Transverse colon (tissue), 4 donors: ENCODE data around the gene STN1. TPM values are rescaled to one million over a fixed set of nuclear protein-coding genes. Genes with fewer than 3 reads are reported as not detected.
A peak's percentile ranks its signal among the peaks of the same experiment; 100 is the strongest.

Source experiments
- DNase-seq: peaks from one replicate; pipeline ENCODE4 v3.0.0-alpha.2; 2019
- H3K27ac ChIP-seq, 4 donors: fragments of 200-600 bp; sonication (generic); 2 replicates each; pipeline ENCODE4 v1.5.1; 2016 to 2018; ENCODE audit warnings: inconsistent platforms in 4 of 4
- H3K27me3 ChIP-seq: fragments of 200-600 bp; sonication (generic); 2 replicates; pipeline ENCODE4 v1.5.1; 2017; ENCODE audit warnings: inconsistent platforms
- H3K36me3 ChIP-seq, 4 donors: fragments of 200-600 bp; sonication (generic); 2 replicates each; pipeline ENCODE4 v1.5.1; 2017 to 2019; ENCODE audit warnings: inconsistent platforms in 4 of 4
- H3K4me1 ChIP-seq, 4 donors: fragments of 200-600 bp; sonication (generic); 2 replicates each; pipeline ENCODE4 v1.5.1; 2017 to 2020; ENCODE audit warnings: inconsistent platforms in 4 of 4
- H3K4me3 ChIP-seq, 4 donors: fragments of 200-600 bp; sonication (generic); 1 replicate in 1 of 4; 2 replicates in 3 of 4; pipeline versions ENCODE4 v1.5.1 to v1.6.1; 2017 to 2019; ENCODE audit warnings: inconsistent platforms in 4 of 4
- H3K9me3 ChIP-seq, 2 donors: fragments of 200-600 bp; sonication (generic); 2 replicates each; pipeline ENCODE4 v1.5.1; 2017 to 2019; ENCODE audit warnings: inconsistent platforms in 2 of 2
- CTCF ChIP-seq, 5 experiments: fragments of 200-600 bp in 3 of 5; fragments of 450-650 bp in 2 of 5; sonication (generic) in 3 of 5; IDR thresholded peaks; 1 replicate in 2 of 5; 2 replicates in 3 of 5; pipeline ENCODE4 v1.5.1; 2016 to 2017; ENCODE audit warnings: antibody characterized with exemption in 5 of 5, inconsistent platforms in 3 of 5, mild to moderate bottlenecking in 2 of 5, moderate library complexity in 1 of 5
- EP300 ChIP-seq: sonication (generic); formaldehyde crosslinking; IDR thresholded peaks from one replicate; pipeline ENCODE4 v1.6.1; 2017; ENCODE audit warnings: antibody characterized with exemption, low read depth
- POLR2A ChIP-seq: fragments of 450-650 bp; IDR thresholded peaks from one replicate; pipeline ENCODE4 v1.6.1; 2016; ENCODE audit warnings: antibody characterized with exemption, mild to moderate bottlenecking, moderate library complexity
- POLR2AphosphoS5 ChIP-seq, 3 donors: sonication (generic); formaldehyde crosslinking; IDR thresholded peaks; one replicate each; pipeline ENCODE4 v1.6.1; 2016; ENCODE audit warnings: antibody characterized with exemption in 3 of 3
- WGBS, 2 donors: methylation state at CpG; one replicate each; pipeline ENCODE4 v1.1.5; 2018; ENCODE audit warnings: low coverage in 1 of 2; 5-methylcytosine and 5-hydroxymethylcytosine counted together
- in situ Hi-C, 4 donors: fragments of 200-750 bp; cut with MboI; loops; one replicate each; pipeline versions ENCODE4 v1.15.0 to v1.15.1; 2017; ENCODE audit warnings: low sequenced_read_pairs in 3 of 4, low pct_ligation_motif_present in 1 of 4, low pct_unique_long_range_greater_than_20kb in 1 of 4
- intact Hi-C: fragments of 100-400 bp; cut with DNase I; formaldehyde crosslinking; loops from one replicate; pipeline ENCODE4 v1.15.1; 2023; ENCODE audit warnings: low total_unique reads
- total RNA-seq, 4 donors: library from RNA; depleted of rRNA; stranded (reverse); fragments of >200 nt; gene quantifications; one replicate each; pipeline ENCODE4 v1.1.0, GENCODE V29; 2016

Gene STN1
- total RNA-seq, 4 donors from 2014 or later = 20.8 to 31.8 (median 26.4) TPM

GRCh38 chr10:103889121-103889720 lies 28.8 kb downstream of the STN1 start:
- TF ChIP-seq POLR2AphosphoS5 (IDR thresholded peaks at IDR 0.05) (no peak), CTCF (IDR thresholded peaks at IDR 0.05) (no peak), POLR2A (no peak), EP300 (no peak)
- WGBS, 2 donors = 53 to 63% methylated on average over 2 of the region's 2 CpGs
- in situ Hi-C loops (loop anchor here in 2 of 4 donors (25.0 kb wide), 2 partner anchors 198 to 323 kb away; partner anchors contain the start of gene COL17A1 (in 1 of the 2)), intact Hi-C loops (loop anchor here (2.0 to 10.0 kb wide), 2 partner anchors 78 to 226 kb away; partner anchors contain the start of gene SLK)
- Histone ChIP-seq H3K36me3 (peaks cover 0 to 6% (median 0%) of the 10 kb centered on the region in 4 donors), H3K27ac (peak overlapping the region; percentile 78 to 92 (median 82)), H3K9me3 (no peaks in the 10 kb centered on the region), H3K4me1 (peaks cover 15 to 58% (median 38%) of the 10 kb centered on the region in 4 donors), H3K27me3 (no peaks in the 10 kb centered on the region), H3K4me3 (no peak overlapping the region)
- no peak for DNase-seq

- no peak overlapping the region for H3K4me3 ChIP-seq
- TF ChIP-seq CTCF (IDR thresholded peaks at IDR 0.05) (peak; percentile 80 to 97 (median 85)), EP300 (no peak), POLR2A (no peak), POLR2AphosphoS5 (IDR thresholded peaks at IDR 0.05) (peak; percentile 47 to 71 (median 61))
- peak overlapping the region; percentile 78 to 92 (median 82) for H3K27ac ChIP-seq
- H3K9me3 ChIP-seq = no peaks in the 10 kb centered on the region
- peak; percentile 91 for DNase-seq
- no peaks in the 10 kb centered on the region for H3K27me3 ChIP-seq
- H3K36me3 ChIP-seq = peaks cover 0 to 6% (median 0%) of the 10 kb centered on the region in 4 donors
- WGBS, 2 donors = 0 to 7% methylated on average over 4 to 6 of the region's 6 CpGs
- H3K4me1 ChIP-seq = peaks cover 6 to 48% (median 28%) of the 10 kb centered on the region in 4 donors
- intact Hi-C loops (loop anchor here (2.0 to 10.0 kb wide), 2 partner anchors 79 to 227 kb away; partner anchors contain the start of gene SLK), in situ Hi-C loops (loop anchor here in 2 of 4 donors (25.0 kb wide), 2 partner anchors 199 to 324 kb away; partner anchors contain the start of gene COL17A1 (in 1 of the 2))
These were observed 29.7 kb downstream of the STN1 start for GRCh38 chr10:103888113-103888841.

GRCh38 chr10:103885617-103886016 lies 32.4 kb downstream of the STN1 start:
- intact Hi-C loops = loop anchor here (10.0 kb wide), 1 partner anchor 229 kb away; no protein-coding TSS in a partner anchor
- H3K27ac ChIP-seq = peak overlapping the region in 1 of 4 donors; percentile 0
- WGBS, 2 donors = 76 to 86% methylated on average over 6 of the region's 6 CpGs
- in situ Hi-C loops = loop anchor here in 2 of 4 donors (25.0 kb wide), 2 partner anchors 202 to 327 kb away; partner anchors contain the start of gene COL17A1 (in 1 of the 2)
- peaks cover 0 to 17% (median 3%) of the 10 kb centered on the region in 4 donors for H3K36me3 ChIP-seq
- DNase-seq = no peak
- H3K9me3 ChIP-seq = no peaks in the 10 kb centered on the region
- no peaks in the 10 kb centered on the region for H3K27me3 ChIP-seq
- TF ChIP-seq EP300 = no peak
- no peak for TF ChIP-seq POLR2A
- no peak for TF ChIP-seq CTCF (IDR thresholded peaks at IDR 0.05)
- TF ChIP-seq POLR2AphosphoS5 (IDR thresholded peaks at IDR 0.05) = no peak
- peaks cover 6 to 42% (median 25%) of the 10 kb centered on the region in 4 donors for H3K4me1 ChIP-seq
- H3K4me3 ChIP-seq = no peak overlapping the region

- 78 to 80% methylated on average over 1 to 3 of the region's 3 CpGs for WGBS, 2 donors
- intact Hi-C loops (loop anchor here (10.0 kb wide), 1 partner anchor 230 kb away; no protein-coding TSS in a partner anchor), in situ Hi-C loops (loop anchor here in 2 of 4 donors (25.0 kb wide), 2 partner anchors 203 to 328 kb away; partner anchors contain the start of gene COL17A1 (in 1 of the 2))
- Histone ChIP-seq H3K27me3 (no peaks in the 10 kb centered on the region), H3K36me3 (peaks cover 0 to 17% (median 6%) of the 10 kb centered on the region in 4 donors), H3K27ac (peak overlapping the region in 1 of 4 donors; percentile 0), H3K9me3 (no peaks in the 10 kb centered on the region), H3K4me1 (peaks cover 6 to 35% (median 22%) of the 10 kb centered on the region in 4 donors), H3K4me3 (no peak overlapping the region)
- TF ChIP-seq POLR2AphosphoS5 (IDR thresholded peaks at IDR 0.05) = no peak
- peak; percentile 61 to 83 (median 75) for TF ChIP-seq CTCF (IDR thresholded peaks at IDR 0.05)
- peak; percentile 30 for DNase-seq
These were observed 33.3 kb downstream of the STN1 start for GRCh38 chr10:103884681-103885139.
